ENCODE results near the gene RGS6. TPM values are rescaled to one million over a fixed set of nuclear protein-coding genes. Genes with fewer than 3 reads are reported as not detected.

The RGS6 gene
- total and polyA plus RNA-seq, 2 of the 4 experiments (the other 2 are of a cell fraction) = not detected

GRCh38 chr14:72094844-72095582 lies 162.8 kb downstream of the RGS6 start:
- no peak overlapping the region for H3K9ac ChIP-seq (ENCODE audit: low read depth, low read length)
- no peak overlapping the region for H3K56ac ChIP-seq (ENCODE audit: extremely low read depth, insufficient read depth, low read length)
- H3K4me1 ChIP-seq (ENCODE audit: control insufficient read depth, insufficient read depth, low read length) = no peaks in the 10 kb centered on the region
- H3K9me3 ChIP-seq (ENCODE audit: control insufficient read depth, insufficient read depth, low read length) = no peaks in the 10 kb centered on the region
- no peak overlapping the region for H2AFZ ChIP-seq (replicated peaks; ENCODE audit: low read length, poor library complexity)
- 20% methylated on average over 3 of the region's 6 CpGs; no CpG with 5 or more reads in 1 of the 2 experiments for WGBS, 2 experiments (ENCODE audit: extremely low coverage in 2 of 2, insufficient read length in 1 of 2)
- TF ChIP-seq POLR2A (IDR thresholded peaks at IDR 0.05; ENCODE audit: low read depth, low read length) (no peak), MAZ (IDR thresholded peaks at IDR 0.05; ENCODE audit: borderline replicate concordance, low read depth, low read length) (no peak), RCOR1 (IDR thresholded peaks at IDR 0.05; ENCODE audit: insufficient replicate concordance, low read length) (no peak), MXI1 (IDR thresholded peaks at IDR 0.05; ENCODE audit: borderline replicate concordance, low read depth, low read length) (no peak), BHLHE40 (IDR thresholded peaks at IDR 0.05; ENCODE audit: low read depth, low read length) (no peak), MAFK (IDR thresholded peaks at IDR 0.05; ENCODE audit: low read depth, low read length) (no peak), CEBPB (IDR thresholded peaks at IDR 0.05; ENCODE audit: low read depth, low read length) (no peak), RAD21 (IDR thresholded peaks at IDR 0.05; ENCODE audit: low read length) (no peak)
- TF ChIP-seq, protein P1, sequence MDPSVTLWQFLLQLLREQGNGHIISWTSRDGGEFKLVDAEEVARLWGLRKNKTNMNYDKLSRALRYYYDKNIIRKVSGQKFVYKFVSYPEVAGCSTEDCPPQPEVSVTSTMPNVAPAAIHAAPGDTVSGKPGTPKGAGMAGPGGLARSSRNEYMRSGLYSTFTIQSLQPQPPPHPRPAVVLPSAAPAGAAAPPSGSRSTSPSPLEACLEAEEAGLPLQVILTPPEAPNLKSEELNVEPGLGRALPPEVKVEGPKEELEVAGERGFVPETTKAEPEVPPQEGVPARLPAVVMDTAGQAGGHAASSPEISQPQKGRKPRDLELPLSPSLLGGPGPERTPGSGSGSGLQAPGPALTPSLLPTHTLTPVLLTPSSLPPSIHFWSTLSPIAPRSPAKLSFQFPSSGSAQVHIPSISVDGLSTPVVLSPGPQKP (IDR thresholded peaks at IDR 0.05; ENCODE audit: borderline replicate concordance, low read depth, low read length) = no peak
- no peak overlapping the region for H2BK15ac ChIP-seq (ENCODE audit: low read depth, low read length)
- intact Hi-C loops (cut with micrococcal nuclease) (no loop called here), dilution Hi-C loops (cut with HindIII; ENCODE audit: low sequenced_read_pairs, unreplicated experiment) (no loop called here), in situ Hi-C loops (cut with MboI; ENCODE audit: low sequenced_read_pairs) (no loop called here)
- no peak overlapping the region for H4K8ac ChIP-seq (ENCODE audit: low read depth in 2 of 2, low read length in 2 of 2)
- no peak overlapping the region for H3K14ac ChIP-seq (replicated peaks; ENCODE audit: low read depth, low read length)
- H4K91ac ChIP-seq (ENCODE audit: insufficient read depth, low read depth, low read length) = no peak overlapping the region
- H3K4me3 ChIP-seq (ENCODE audit: insufficient read depth, low read depth, low read length) = no peak overlapping the region
- no peak overlapping the region for H2BK20ac ChIP-seq (ENCODE audit: low read depth, low read length)
- no peaks in the 10 kb centered on the region for H4K20me1 ChIP-seq (ENCODE audit: insufficient read depth, low read length)
- no peak overlapping the region for H2AK5ac ChIP-seq (ENCODE audit: low read depth, low read length)
- ChIA-PET POLR2A (ENCODE audit: unreplicated experiment) (interaction anchor here (0.6 kb wide), 1 partner anchor 9 kb away, joined by 3 read pairs; no protein-coding TSS in a partner anchor), CTCF (no interaction called here)
- no peak overlapping the region for H3K23ac ChIP-seq (ENCODE audit: low read depth, low read length)
- no peak overlapping the region for H3K18ac ChIP-seq (ENCODE audit: low read depth, low read length)
- H2AK9ac ChIP-seq (replicated peaks; ENCODE audit: low read depth, low read length, poor library complexity) = no peak overlapping the region
- no peak overlapping the region for H2BK5ac ChIP-seq (ENCODE audit: low read depth, low read length, poor library complexity, severe bottlenecking)
- no peak for DNase-seq
- H3K27me3 ChIP-seq (ENCODE audit: control insufficient read depth, insufficient read depth, low read length) = peaks cover 3% of the 10 kb centered on the region; the same call in 1 of the 2 replicates
- no peak for ATAC-seq (ENCODE audit: low read depth)
- H2BK120ac ChIP-seq (ENCODE audit: low read depth, low read length) = no peak overlapping the region
- no peak overlapping the region for H3K4ac ChIP-seq (ENCODE audit: low read depth, low read length)
- H3K36me3 ChIP-seq (ENCODE audit: control insufficient read depth, insufficient read depth, low read length) = no peaks in the 10 kb centered on the region
- no peaks in the 10 kb centered on the region for H3K79me1 ChIP-seq (ENCODE audit: low read depth in 1 of 2, low read length in 2 of 2)
- no TSS peak for BruUV-seq (replicated peaks)
- no peak overlapping the region for H4K5ac ChIP-seq (ENCODE audit: low read depth, low read length)
- H3K9me1 ChIP-seq (ENCODE audit: insufficient read depth, low read length) = no peaks in the 10 kb centered on the region
- H3K27ac ChIP-seq (ENCODE audit: insufficient read depth, low read length) = no peak overlapping the region
- no peak overlapping the region for H3K4me2 ChIP-seq (ENCODE audit: low read depth, low read length)
